ENCODE measurements around the gene STOML1. TPM values are rescaled to one million over a fixed set of nuclear protein-coding genes. Genes with fewer than 3 reads are reported as not detected.

Gene STOML1
- total and polyA plus RNA-seq, 9 of the 15 experiments (the other 6 are each of a cell fraction or from before 2014, with no cell fraction given) = 0.25 to 9.7 (median 4.6) TPM

DNA sequence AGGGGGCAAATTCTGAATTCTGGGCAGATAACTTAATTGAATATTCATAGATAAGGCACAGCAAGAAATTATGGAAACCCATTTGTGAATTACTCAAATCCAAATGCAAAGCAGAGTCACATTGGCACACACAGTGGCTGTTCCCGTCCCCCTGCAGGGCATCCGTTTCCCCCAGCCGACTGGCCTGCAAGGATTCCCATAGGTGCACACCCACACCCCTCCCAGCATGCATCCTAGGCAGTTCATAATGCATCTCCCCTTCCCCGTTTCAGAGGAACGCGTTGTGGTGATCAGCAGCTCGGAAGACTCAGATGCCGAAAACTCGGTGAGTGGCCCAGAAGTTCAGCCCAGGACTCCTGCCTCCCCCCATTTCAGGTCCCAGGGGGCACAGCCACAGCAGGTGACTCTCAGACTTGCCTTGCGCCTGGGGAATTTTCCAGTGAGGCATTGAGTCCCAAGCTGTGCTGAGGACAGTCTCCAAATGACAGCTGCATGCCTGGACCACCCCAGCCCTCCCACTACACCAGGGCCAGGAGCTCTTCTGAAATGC lies 42.2 kb upstream of the STOML1 start:
- no peak overlapping the region for H3K27ac ChIP-seq (ENCODE audit: extremely low read depth, low read depth, low read length)
- no peaks in the 10 kb centered on the region for H3K79me2 ChIP-seq (ENCODE audit: control insufficient read depth, insufficient read depth, low read length)
- H3K36me3 ChIP-seq (ENCODE audit: control insufficient read depth, insufficient read depth, low read length) = peaks cover 56% of the 10 kb centered on the region; the same call in 1 of the 3 replicates
- ATAC-seq = no peak
- H3K4me1 ChIP-seq (replicated peaks in 1 of 2; ENCODE audit: control insufficient read depth in 2 of 2, insufficient read depth in 2 of 2, low read length in 2 of 2) = peaks cover 4 to 15% of the 10 kb centered on the region in 2 experiments; a peak in 3 of 5 replicates
- DNase-seq (ENCODE audit: extremely low read depth in 1 of 4, low spot score in 3 of 4) = no peak
- 89% methylated on average over 10 of the region's 10 CpGs for WGBS (ENCODE audit: insufficient coverage, low coverage, missing lambda C conversion rate)
- no peak overlapping the region for H3K4me3 ChIP-seq
- H3K9ac ChIP-seq (ENCODE audit: insufficient read depth in 1 of 2, low read depth in 2 of 2, low read length in 2 of 2) = no peak overlapping the region
- H3K4me2 ChIP-seq (ENCODE audit: insufficient read depth, low read length) = no peak overlapping the region
- ChIA-PET CTCF (ENCODE audit: low intra/inter-chr PET ratio) (no interaction called here), POLR2A (interaction anchor here (0.6 to 0.7 kb wide), 2 partner anchors 105 to 261 kb away, joined by 3 to 4 read pairs; no protein-coding TSS in a partner anchor)
- no peak for FAIRE-seq
- no peak overlapping the region for H2AFZ ChIP-seq (ENCODE audit: low read depth, low read length)
- no peaks in the 10 kb centered on the region for H3K27me3 ChIP-seq (ENCODE audit: control insufficient read depth in 2 of 2, insufficient read depth in 2 of 2, low read length in 2 of 2)
- in situ Hi-C loops (cut with MboI) = no loop called here
- intact Hi-C loops (cut with micrococcal nuclease) = no loop called here
- TF ChIP-seq KLF13 (tag; IDR thresholded peaks at IDR 0.05; ENCODE audit: borderline replicate concordance, low read depth) (no peak), ZNF592 (IDR thresholded peaks at IDR 0.05) (no peak), SP2 (IDR thresholded peaks at IDR 0.05; ENCODE audit: extremely low read depth, low read depth, low read length, poor library complexity, severe bottlenecking) (no peak), ERF (CRISPR knock-in tag; IDR thresholded peaks at IDR 0.05) (no peak), C11orf30 (IDR thresholded peaks at IDR 0.05; ENCODE audit: low read depth) (no peak), FOXP1 (CRISPR knock-in tag; IDR thresholded peaks at IDR 0.05) (no peak), ZEB2 (IDR thresholded peaks at IDR 0.05) (no peak)
- TF ChIP-seq, protein P1, sequence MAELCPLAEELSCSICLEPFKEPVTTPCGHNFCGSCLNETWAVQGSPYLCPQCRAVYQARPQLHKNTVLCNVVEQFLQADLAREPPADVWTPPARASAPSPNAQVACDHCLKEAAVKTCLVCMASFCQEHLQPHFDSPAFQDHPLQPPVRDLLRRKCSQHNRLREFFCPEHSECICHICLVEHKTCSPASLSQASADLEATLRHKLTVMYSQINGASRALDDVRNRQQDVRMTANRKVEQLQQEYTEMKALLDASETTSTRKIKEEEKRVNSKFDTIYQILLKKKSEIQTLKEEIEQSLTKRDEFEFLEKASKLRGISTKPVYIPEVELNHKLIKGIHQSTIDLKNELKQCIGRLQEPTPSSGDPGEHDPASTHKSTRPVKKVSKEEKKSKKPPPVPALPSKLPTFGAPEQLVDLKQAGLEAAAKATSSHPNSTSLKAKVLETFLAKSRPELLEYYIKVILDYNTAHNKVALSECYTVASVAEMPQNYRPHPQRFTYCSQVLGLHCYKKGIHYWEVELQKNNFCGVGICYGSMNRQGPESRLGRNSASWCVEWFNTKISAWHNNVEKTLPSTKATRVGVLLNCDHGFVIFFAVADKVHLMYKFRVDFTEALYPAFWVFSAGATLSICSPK (IDR thresholded peaks at IDR 0.05; ENCODE audit: borderline replicate concordance) = no peak
- H4K20me1 ChIP-seq (replicated peaks; ENCODE audit: control insufficient read depth, insufficient read depth, low read length) = peaks cover 14% of the 10 kb centered on the region
- H3K9me3 ChIP-seq (replicated peaks; ENCODE audit: control insufficient read depth, insufficient read depth, low read depth, low read length) = no peaks in the 10 kb centered on the region
- no TSS peak for BruUV-seq (replicated peaks)
- H3K9me1 ChIP-seq (ENCODE audit: control insufficient read depth, insufficient read depth, low read length) = peaks cover 3% of the 10 kb centered on the region
